ENCODE data around the gene PAN3. TPM values are rescaled to one million over a fixed set of nuclear protein-coding genes. Genes with fewer than 3 reads are reported as not detected.
A peak's percentile ranks its signal among the peaks of the same experiment; 100 is the strongest.

Gene PAN3
- total and polyA plus RNA-seq, 8 donors = 24.1 to 63.2 (median 55.2) TPM

DNA sequence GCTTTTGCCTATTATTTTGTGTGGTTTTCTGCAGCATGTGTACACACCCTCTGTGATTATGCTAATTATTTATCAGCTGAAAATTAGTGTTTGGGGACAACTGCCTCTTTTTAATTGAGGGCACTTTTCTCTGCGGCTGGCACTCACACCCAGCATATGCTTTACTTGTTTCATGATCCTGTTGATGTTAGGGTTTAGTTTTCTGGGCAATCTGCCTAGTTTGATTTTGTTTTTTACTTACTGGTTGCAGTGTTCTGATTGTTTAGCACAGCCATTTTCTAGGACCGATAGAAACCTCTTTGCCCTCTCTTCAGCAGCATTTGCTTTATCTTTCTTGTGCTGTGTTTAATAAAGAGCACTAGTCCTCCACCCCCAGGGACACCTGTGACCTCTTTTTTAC lies 161.6 kb downstream of the PAN3 start:
- Histone ChIP-seq H3K4me3 (no peak overlapping the region), H3K9me3 (no peaks in the 10 kb centered on the region), H3K27me3 (no peaks in the 10 kb centered on the region), H3K4me1 (no peaks in the 10 kb centered on the region), H3K27ac (no peak overlapping the region), H3K36me3 (peaks cover 0 to 11% of the 10 kb centered on the region in 2 donors)
- no peak for ATAC-seq
- peak in 1 of 4 donors; percentile 4 for DNase-seq
- TF ChIP-seq, protein P1, sequence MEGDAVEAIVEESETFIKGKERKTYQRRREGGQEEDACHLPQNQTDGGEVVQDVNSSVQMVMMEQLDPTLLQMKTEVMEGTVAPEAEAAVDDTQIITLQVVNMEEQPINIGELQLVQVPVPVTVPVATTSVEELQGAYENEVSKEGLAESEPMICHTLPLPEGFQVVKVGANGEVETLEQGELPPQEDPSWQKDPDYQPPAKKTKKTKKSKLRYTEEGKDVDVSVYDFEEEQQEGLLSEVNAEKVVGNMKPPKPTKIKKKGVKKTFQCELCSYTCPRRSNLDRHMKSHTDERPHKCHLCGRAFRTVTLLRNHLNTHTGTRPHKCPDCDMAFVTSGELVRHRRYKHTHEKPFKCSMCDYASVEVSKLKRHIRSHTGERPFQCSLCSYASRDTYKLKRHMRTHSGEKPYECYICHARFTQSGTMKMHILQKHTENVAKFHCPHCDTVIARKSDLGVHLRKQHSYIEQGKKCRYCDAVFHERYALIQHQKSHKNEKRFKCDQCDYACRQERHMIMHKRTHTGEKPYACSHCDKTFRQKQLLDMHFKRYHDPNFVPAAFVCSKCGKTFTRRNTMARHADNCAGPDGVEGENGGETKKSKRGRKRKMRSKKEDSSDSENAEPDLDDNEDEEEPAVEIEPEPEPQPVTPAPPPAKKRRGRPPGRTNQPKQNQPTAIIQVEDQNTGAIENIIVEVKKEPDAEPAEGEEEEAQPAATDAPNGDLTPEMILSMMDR (IDR thresholded peaks at IDR 0.05) = no peak
- intact Hi-C loops (cut with DNase I) = no loop called here

DNA sequence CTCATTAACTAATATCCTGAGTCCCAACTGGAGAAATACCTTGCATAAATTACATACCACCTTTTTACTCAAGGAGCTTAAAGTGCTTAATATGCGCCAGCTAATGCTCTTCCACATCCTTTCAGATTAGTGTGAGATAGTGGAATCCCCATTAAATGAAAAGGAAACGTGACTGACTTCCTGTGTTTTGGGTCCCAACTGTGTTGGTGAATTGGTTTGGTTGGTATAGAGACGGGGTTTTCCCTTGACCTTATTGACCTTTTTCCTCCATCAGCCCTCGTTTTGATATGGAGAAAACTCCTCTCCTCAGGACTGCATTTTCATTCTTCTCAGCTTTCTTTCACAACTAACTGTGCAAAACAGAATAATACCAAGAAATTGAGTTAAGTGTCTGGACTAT lies 163.5 kb downstream of the PAN3 start:
- Histone ChIP-seq H3K9me3 (no peaks in the 10 kb centered on the region), H3K27me3 (no peaks in the 10 kb centered on the region), H3K4me1 (no peaks in the 10 kb centered on the region), H3K27ac (no peak overlapping the region), H3K36me3 (no peaks in the 10 kb centered on the region), H3K4me3 (no peak overlapping the region)
- intact Hi-C loops (cut with DNase I) = no loop called here
- no peak for DNase-seq
- TF ChIP-seq, protein P1 (IDR thresholded peaks at IDR 0.05) = no peak
- ATAC-seq = no peak

DNA sequence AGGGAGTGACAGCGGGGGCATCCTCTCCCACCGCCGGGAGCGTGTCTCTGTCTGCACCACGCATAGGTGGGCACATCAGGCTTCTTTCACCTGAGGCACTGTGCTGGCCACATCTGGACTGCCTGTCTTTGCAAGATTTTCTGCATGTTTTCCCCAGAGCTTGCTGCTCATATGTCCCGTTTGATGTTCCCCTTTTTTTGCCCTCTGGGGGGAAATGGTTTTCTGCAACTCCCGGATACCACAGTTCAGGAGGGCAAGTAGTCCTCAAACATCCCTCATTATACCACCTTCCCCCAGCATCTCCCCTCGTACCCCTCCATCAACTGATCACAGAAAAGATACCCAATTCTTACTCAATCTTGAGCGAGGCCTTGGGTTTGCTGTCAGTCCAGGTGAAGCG lies 168.0 kb downstream of the PAN3 start:
- intact Hi-C loops (cut with DNase I) = no loop called here

GRCh38 chr13:28313579-28313978 lies 175.2 kb downstream of the PAN3 start:
- Histone ChIP-seq H3K9me3 (no peaks in the 10 kb centered on the region), H3K27ac (no peak overlapping the region), H3K36me3 (peaks cover 0 to under 1% of the 10 kb centered on the region in 2 donors), H3K27me3 (no peaks in the 10 kb centered on the region), H3K4me3 (no peak overlapping the region), H3K4me1 (no peaks in the 10 kb centered on the region)
- TF ChIP-seq, protein P1 (IDR thresholded peaks at IDR 0.05) = peak; percentile 10 to 13
- intact Hi-C loops (cut with DNase I) = no loop called here
- ATAC-seq = no peak
- DNase-seq = no peak

More for the DNA sequence above, 168.0 kb downstream of the PAN3 start:
- no peaks in the 10 kb centered on the region for H3K9me3 ChIP-seq
- H3K27me3 ChIP-seq = no peaks in the 10 kb centered on the region
- ATAC-seq (no peak), DNase-seq (no peak)
- H3K4me3 ChIP-seq = no peak overlapping the region
- no peaks in the 10 kb centered on the region for H3K4me1 ChIP-seq
- TF ChIP-seq, protein P1 (IDR thresholded peaks at IDR 0.05) = no peak
- no peak overlapping the region for H3K27ac ChIP-seq
- peaks cover 0 to 8% of the 10 kb centered on the region in 2 donors for H3K36me3 ChIP-seq

- intact Hi-C loops (cut with DNase I) = no loop called here
- H3K27me3 ChIP-seq = no peaks in the 10 kb centered on the region
- H3K4me3 ChIP-seq = no peak overlapping the region
- no peak for DNase-seq
- no peak overlapping the region for H3K27ac ChIP-seq
- no peaks in the 10 kb centered on the region for H3K4me1 ChIP-seq
- ATAC-seq = no peak
- TF ChIP-seq, protein P1 (IDR thresholded peaks at IDR 0.05) = no peak
- no peaks in the 10 kb centered on the region for H3K9me3 ChIP-seq
- no peaks in the 10 kb centered on the region for H3K36me3 ChIP-seq
These were observed 176.5 kb downstream of the PAN3 start for GRCh38 chr13:28314879-28315278.
